ENCODE data around the gene CCL25. TPM values are rescaled to one million over a fixed set of nuclear protein-coding genes. Genes with fewer than 3 reads are reported as not detected.

Gene CCL25
- polyA plus RNA-seq, 1 of the 3 experiments (the other 2 are of a cell fraction) = not detected

DNA sequence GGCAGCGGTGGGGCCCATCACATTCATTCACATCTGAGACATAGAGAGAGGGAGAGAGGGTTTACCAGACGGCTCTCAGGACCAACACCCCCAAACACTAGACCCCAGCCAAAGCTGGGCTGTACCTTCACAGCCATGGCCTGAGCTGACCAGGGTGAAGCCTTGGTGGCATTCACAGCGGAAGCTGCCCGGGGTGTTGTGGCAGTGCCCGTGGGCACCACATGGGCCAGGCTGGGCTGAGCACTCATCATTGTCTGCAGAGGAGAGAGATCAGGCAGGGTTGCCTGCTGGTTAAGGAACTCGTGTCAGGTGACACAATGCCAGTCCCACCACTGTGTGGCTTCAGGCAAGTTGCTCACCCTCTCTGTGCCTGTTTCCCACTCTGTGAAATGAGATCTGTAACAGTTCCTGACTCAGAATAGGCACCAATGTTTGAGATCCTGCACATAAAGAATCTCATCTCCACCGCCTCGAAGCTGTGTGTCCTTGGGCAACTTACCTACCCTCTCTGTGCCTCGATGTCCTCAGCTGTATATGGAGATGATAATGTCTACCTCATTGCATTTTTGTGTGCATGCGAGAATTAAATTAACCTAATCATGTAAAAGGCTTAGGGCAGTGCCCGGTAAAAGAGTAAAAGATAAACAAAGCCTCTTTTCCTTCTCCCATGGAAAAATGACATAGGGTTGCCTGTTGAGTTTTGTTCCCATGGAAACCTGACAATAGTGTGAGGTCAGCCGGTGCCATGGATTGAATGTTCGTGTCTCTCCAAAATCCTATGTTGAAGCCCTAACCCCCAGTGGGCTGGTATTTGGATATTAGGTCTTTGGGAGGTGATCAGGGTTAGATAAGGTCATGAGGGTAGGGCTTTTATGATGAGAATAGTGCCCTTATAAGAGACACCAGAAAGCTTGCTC, 22.9 kb downstream of the CCL25 start:
- Histone ChIP-seq H3K9me2 (no peaks in the 10 kb centered on the region), H3K27ac (ENCODE audit: low read depth in 2 of 2, low read length in 1 of 2) (no peak overlapping the region), H3K4me1 (ENCODE audit: control insufficient read depth in 1 of 2, insufficient read depth in 2 of 2, low read depth in 1 of 2, low read length in 1 of 2) (no peaks in the 10 kb centered on the region), H3K9ac (no peak overlapping the region), H4K20me1 (ENCODE audit: insufficient read depth) (no peaks in the 10 kb centered on the region), H3K9me3 (no peaks in the 10 kb centered on the region), H3K4me2 (no peak overlapping the region), H2AFZ (ENCODE audit: low read depth) (no peak overlapping the region), H3K27me3 (ENCODE audit: insufficient read depth) (no peaks in the 10 kb centered on the region), H3K79me2 (ENCODE audit: insufficient read depth) (no peaks in the 10 kb centered on the region), H3K4me3 (ENCODE audit: low read depth in 2 of 2, low read length in 1 of 2) (no peak overlapping the region), H3K36me3 (replicated peaks in 1 of 2; ENCODE audit: control insufficient read depth in 1 of 2, insufficient read depth in 2 of 2, low read length in 1 of 2) (no peaks in the 10 kb centered on the region), H3F3A (replicated peaks; ENCODE audit: insufficient read depth) (no peaks in the 10 kb centered on the region)
- POLR2A ChIA-PET = no interaction called here
- TF ChIP-seq YY1 (IDR thresholded peaks at IDR 0.05; ENCODE audit: low read depth) = no peak
- TF ChIP-seq, protein P1, sequence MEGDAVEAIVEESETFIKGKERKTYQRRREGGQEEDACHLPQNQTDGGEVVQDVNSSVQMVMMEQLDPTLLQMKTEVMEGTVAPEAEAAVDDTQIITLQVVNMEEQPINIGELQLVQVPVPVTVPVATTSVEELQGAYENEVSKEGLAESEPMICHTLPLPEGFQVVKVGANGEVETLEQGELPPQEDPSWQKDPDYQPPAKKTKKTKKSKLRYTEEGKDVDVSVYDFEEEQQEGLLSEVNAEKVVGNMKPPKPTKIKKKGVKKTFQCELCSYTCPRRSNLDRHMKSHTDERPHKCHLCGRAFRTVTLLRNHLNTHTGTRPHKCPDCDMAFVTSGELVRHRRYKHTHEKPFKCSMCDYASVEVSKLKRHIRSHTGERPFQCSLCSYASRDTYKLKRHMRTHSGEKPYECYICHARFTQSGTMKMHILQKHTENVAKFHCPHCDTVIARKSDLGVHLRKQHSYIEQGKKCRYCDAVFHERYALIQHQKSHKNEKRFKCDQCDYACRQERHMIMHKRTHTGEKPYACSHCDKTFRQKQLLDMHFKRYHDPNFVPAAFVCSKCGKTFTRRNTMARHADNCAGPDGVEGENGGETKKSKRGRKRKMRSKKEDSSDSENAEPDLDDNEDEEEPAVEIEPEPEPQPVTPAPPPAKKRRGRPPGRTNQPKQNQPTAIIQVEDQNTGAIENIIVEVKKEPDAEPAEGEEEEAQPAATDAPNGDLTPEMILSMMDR (IDR thresholded peaks at IDR 0.05) = no peak
- TF ChIP-seq POLR2AphosphoS5 (IDR thresholded peaks at IDR 0.05; ENCODE audit: low read depth, low read length) = no peak
- no peak for TF ChIP-seq EZH2phosphoT487 (IDR thresholded peaks at IDR 0.05; ENCODE audit: borderline replicate concordance, low read depth)
- TF ChIP-seq RXRA (IDR thresholded peaks at IDR 0.05; ENCODE audit: borderline replicate concordance, low read depth) = no peak
- TF ChIP-seq, protein P2, sequence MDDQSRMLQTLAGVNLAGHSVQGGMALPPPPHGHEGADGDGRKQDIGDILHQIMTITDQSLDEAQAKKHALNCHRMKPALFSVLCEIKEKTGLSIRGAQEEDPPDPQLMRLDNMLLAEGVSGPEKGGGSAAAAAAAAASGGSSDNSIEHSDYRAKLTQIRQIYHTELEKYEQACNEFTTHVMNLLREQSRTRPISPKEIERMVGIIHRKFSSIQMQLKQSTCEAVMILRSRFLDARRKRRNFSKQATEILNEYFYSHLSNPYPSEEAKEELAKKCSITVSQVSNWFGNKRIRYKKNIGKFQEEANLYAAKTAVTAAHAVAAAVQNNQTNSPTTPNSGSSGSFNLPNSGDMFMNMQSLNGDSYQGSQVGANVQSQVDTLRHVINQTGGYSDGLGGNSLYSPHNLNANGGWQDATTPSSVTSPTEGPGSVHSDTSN (IDR thresholded peaks at IDR 0.05) = no peak
- TF ChIP-seq, protein P3, sequence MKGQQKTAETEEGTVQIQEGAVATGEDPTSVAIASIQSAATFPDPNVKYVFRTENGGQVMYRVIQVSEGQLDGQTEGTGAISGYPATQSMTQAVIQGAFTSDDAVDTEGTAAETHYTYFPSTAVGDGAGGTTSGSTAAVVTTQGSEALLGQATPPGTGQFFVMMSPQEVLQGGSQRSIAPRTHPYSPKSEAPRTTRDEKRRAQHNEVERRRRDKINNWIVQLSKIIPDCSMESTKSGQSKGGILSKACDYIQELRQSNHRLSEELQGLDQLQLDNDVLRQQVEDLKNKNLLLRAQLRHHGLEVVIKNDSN (IDR thresholded peaks at IDR 0.05; ENCODE audit: borderline replicate concordance, low read depth) = no peak
- TF ChIP-seq, protein P4, sequence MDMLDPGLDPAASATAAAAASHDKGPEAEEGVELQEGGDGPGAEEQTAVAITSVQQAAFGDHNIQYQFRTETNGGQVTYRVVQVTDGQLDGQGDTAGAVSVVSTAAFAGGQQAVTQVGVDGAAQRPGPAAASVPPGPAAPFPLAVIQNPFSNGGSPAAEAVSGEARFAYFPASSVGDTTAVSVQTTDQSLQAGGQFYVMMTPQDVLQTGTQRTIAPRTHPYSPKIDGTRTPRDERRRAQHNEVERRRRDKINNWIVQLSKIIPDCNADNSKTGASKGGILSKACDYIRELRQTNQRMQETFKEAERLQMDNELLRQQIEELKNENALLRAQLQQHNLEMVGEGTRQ (IDR thresholded peaks at IDR 0.05; ENCODE audit: borderline replicate concordance, low read depth, low read length) = no peak
- peak; percentile 25 for DNase-seq
- CTCF ChIA-PET = interaction anchor here (0.7 kb wide), 1 partner anchor 31 kb away, joined by 3 read pairs; no protein-coding TSS in a partner anchor
- WGBS (ENCODE audit: low lambda C conversion rate) = 60% methylated on average over 9 of the region's 13 CpGs

DNA sequence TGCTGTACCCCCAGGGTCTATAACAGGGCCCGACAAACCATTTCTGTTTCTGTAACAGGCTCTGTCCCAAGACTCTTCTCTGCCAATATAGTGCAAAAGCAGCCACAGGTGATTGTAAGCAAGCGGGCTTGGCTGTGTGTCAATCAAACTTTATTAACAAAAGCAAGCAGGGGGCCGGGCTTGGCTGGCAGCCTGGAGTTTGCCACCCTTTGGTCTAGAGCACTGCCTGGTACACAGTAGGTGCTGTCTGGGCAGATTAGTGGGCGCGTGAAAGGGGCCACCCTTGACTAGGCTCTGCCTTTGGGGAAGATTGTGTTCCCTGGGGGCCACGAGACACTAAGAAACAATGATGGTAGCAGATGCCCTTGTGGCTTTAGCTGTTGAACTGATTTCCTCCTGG, 27.4 kb downstream of the CCL25 start:
- Histone ChIP-seq H3K9me3 (no peaks in the 10 kb centered on the region), H3K4me2 (no peak overlapping the region), H3K9ac (no peak overlapping the region), H3F3A (replicated peaks; ENCODE audit: insufficient read depth) (no peaks in the 10 kb centered on the region), H3K9me2 (no peaks in the 10 kb centered on the region), H3K4me1 (ENCODE audit: control insufficient read depth in 1 of 2, insufficient read depth in 2 of 2, low read depth in 1 of 2, low read length in 1 of 2) (no peaks in the 10 kb centered on the region), H3K27me3 (ENCODE audit: insufficient read depth) (no peaks in the 10 kb centered on the region), H3K79me2 (ENCODE audit: insufficient read depth) (no peaks in the 10 kb centered on the region), H3K27ac (ENCODE audit: low read depth in 2 of 2, low read length in 1 of 2) (no peak overlapping the region), H2AFZ (ENCODE audit: low read depth) (no peak overlapping the region), H3K36me3 (replicated peaks in 1 of 2; ENCODE audit: control insufficient read depth in 1 of 2, insufficient read depth in 2 of 2, low read length in 1 of 2) (no peaks in the 10 kb centered on the region), H4K20me1 (ENCODE audit: insufficient read depth) (no peaks in the 10 kb centered on the region), H3K4me3 (ENCODE audit: low read depth in 2 of 2, low read length in 1 of 2) (no peak overlapping the region)
- no peak for DNase-seq
- POLR2A ChIA-PET = no interaction called here
- CTCF ChIA-PET = no interaction called here
- WGBS (ENCODE audit: low lambda C conversion rate) = 79% methylated on average over 6 of the region's 6 CpGs
- TF ChIP-seq MEF2A (IDR thresholded peaks at IDR 0.05; ENCODE audit: borderline replicate concordance, low read depth) = no peak
- TF ChIP-seq EP300 (IDR thresholded peaks at IDR 0.05; ENCODE audit: borderline replicate concordance in 1 of 2, low read depth in 1 of 2, low read length in 1 of 2) = no peak
- no peak for TF ChIP-seq CHD2 (IDR thresholded peaks at IDR 0.05; ENCODE audit: low read length, partially characterized antibody)
- TF ChIP-seq RCOR1 (IDR thresholded peaks at IDR 0.05; ENCODE audit: low read length) = no peak
- TF ChIP-seq, protein P3 (IDR thresholded peaks at IDR 0.05; ENCODE audit: borderline replicate concordance, low read depth) = no peak
- TF ChIP-seq POLR2AphosphoS5 (IDR thresholded peaks at IDR 0.05; ENCODE audit: low read depth, low read length) = no peak
- no peak for TF ChIP-seq FOSL2 (IDR thresholded peaks at IDR 0.05; ENCODE audit: borderline replicate concordance, low read depth)
- TF ChIP-seq, protein P4 (IDR thresholded peaks at IDR 0.05; ENCODE audit: borderline replicate concordance, low read depth, low read length) = no peak

Data from SK-N-SH (cell line).